ENCODE measurements around the gene ZNF557.

DNA sequence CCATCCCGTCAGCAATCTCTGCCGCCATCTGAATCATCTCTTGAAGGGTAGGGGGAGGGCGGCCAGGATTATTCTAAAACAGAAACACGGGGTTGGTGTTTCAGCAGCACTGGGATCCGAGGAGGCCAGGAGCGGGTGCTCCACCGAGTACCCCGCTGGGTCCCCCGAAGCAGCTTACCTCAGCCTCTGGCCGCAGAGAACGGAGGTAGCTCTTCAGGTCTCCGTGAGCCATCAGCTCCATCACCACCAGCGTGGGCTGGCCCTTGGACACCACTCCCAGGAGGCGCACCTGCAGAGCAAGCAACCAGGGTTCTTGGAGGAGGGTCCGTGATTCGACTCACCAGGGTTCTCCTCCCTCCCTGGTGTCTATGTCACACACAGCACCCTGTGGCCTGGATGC lies 53.2 kb downstream of the ZNF557 start:
- TF ChIP-seq POLR2AphosphoS5 (IDR thresholded peaks at IDR 0.05) (no peak), CTCF (IDR thresholded peaks at IDR 0.05) (no peak)

All from suprapubic skin (tissue), 3 donors.